NCI-H1417 treated with DMSO at 0.1 percent for 48 hours (cell line): ENCODE measurements around the gene BRD1.

ENCODE experiments used
- DNase-seq: peaks from one replicate; lab custom pipeline; 2025; lab: John Stamatoyannopoulos, UW

BRD1 gene

DNA sequence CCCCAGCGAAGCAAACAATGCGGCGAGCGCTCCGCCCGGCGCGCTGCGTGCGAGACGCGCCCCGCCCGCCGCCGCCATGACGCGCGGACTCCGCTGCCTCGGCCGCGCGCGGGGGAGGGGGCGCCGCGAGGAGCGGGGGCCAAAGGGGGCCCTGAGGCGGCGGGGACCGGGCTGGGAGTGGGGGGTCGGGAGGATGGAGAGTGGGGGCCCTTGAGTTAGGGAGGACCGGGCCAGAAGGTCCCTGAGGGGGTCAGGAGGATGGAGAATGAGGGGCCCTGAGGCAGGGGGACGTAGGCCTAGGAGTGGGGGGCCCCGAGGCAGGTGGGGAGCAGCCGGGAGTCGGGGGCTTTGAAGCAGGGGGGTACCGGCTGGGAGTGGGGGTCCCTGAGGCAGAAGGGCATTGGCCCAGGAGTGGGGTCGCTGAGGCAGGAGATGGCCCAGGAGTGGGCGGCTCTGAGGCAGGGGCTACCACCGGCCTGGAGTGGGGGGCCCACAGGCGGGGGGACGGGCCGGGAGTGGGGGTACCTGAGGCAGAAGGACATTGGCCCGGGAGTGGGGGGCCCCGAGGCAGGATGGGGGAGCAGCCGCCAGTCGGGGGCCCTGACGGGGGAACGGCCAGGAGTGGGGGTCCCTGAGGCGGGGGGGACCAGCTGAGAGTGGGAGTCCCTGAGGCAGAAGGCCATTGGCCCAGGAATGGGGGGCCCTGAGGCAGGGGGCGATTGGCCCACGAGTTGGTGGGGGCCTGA lies at the start of gene BRD1:
BRD1 (minus strand) TSS at position 21 of the 746 bp plus-strand sequence. CDS start 3,556 bp downstream, outside the sequence.
- DNase-seq, result no peak

DNA sequence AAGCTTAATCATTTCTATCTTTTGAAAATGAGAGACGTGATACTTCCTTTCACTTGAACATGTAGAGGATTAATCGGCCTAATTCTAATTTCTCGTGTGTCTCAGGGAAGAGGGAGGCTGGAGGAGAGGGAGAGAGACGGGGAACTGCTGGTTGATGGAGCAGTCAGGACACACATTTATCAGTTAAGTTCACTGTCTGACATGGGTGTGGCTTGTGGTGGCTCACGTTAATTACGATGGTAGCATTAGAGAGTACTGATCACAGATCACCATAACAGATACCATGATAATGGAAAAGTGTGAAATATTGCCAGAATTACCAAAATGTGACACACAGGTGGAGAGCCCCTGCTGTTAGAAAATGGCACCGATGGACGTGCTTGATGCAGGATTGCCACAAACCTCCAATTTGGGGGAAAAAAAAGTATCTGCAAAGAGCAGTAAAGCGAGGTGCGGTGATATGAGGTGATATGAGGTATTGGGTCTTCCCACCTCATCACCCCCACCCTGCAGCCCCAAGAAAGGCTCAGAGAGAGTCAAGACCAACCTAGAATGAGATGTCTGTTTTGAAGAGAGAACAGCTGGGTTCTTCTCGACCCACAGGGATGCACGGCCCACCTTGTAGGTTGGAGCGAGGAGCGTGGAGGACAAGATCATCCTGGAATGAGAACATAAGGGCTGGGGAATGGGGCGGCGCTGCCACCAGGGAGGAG lies 45.7 kb upstream of the BRD1 start:
- DNase-seq, result no peak

DNA sequence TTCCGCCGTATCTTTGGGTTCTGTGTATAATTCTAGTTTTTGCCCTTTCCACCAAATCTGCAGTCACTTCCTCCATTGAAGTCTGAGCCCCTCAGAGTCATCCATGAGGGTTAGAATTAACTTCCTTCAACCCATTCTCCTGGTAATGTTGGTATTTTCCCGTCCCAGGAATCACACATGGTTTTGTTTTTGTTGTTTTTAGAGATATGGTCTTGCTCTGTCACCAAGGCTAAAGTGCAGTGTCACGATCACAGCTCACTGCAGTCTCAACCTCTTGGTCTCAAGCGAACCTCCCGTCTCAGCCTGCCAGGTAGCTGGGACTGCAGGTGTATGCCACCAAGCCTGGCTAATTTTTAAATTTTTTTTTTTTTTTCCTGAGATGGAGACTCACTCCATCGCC lies 44.7 kb upstream of the BRD1 start:
- no peak for DNase-seq

DNA sequence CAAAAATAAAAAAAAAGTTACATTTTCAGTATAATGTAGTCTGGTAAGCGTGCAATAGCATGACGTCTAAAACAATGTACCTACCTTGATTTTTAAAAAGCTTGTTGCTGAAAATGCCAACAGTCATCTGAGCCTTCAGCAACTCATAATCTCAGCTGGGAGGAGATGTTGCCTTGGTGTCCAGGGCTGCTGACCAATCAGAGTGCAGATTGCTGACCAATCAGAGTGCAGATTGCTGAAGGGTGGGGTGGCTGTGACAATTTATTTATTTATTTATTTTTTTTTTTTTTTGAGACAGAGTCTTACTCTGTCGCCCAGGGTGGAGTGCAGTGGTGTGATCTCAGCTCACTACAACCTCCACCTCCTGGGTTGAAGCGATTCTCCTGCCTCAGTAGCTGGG lies 43.8 kb upstream of the BRD1 start:
- no peak for DNase-seq

DNA sequence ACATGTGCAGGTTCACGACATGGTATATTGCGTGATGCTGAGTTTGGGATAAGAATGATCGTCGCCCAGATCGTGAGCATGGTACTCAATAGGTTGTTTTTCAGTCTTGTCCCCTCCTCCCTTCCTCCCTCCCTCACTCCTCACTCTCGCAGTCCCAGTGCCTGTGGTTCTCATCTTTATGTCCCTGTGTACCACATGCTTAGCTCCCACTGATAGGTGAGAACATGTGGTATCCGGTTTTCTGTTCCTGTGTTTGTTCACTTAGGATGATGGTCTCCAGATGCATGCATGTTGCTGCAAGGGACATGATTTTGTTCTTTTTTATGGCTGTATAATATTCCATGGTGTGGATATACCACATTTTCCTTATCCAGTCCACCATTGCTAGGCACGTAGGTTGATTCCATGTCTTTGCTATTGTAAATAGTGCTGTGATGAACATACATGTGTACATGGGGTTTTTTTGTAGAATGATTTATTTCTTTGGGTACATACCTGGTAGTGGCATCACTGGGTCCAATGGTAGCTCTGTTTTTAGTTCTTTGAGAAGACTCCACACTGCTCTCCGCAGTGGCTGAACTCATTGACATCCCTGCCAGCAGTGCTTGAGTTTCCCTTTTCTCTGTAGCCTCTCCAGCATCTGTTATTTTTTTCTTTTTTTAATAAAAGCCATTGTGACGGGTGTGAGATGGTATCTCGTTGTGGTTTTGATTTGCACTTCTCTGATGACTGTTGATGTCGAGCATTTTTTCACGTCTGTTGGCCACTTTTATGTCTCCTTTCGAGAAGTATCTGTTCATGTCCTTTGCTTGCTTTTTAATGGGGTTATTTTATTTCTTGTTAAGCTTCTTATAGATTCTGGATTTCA lies 42.4 kb upstream of the BRD1 start:
- no peak for DNase-seq

DNA sequence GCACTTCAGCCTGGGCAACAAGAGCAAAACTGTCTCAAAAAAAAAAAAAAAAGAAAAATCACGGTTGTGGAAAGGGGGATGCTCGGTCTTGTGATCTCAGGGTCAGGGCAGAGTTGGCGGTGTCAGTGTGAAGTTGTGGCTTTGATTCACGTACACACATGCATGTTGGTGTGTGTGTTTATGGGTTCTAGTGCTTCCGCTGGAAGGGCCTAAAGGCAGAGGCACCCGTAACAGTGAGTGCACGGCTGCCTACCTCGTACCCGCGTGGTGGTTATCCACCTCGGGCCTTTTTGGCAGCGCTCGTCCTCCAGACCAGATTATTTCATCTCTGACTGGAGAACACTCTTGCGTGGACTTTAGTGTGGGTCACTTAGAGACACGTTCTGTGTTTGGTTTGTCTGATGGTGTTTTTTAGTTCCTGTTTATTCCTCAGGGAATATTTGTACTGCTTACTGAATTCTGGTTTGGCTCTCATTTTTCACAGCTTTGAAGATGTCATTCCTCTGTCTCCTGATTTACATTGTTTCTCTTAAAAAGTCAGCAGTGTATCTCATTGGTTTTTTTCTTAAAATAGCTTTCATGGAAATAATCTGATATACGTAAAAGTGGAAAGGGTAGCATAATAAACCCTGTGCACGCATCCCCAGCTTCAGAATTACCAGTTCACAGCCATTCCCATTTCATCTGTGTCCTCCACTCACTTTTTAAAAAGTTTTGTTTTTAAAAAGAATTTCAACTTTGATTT lies 41.6 kb upstream of the BRD1 start:
- DNase-seq, result no peak

DNA sequence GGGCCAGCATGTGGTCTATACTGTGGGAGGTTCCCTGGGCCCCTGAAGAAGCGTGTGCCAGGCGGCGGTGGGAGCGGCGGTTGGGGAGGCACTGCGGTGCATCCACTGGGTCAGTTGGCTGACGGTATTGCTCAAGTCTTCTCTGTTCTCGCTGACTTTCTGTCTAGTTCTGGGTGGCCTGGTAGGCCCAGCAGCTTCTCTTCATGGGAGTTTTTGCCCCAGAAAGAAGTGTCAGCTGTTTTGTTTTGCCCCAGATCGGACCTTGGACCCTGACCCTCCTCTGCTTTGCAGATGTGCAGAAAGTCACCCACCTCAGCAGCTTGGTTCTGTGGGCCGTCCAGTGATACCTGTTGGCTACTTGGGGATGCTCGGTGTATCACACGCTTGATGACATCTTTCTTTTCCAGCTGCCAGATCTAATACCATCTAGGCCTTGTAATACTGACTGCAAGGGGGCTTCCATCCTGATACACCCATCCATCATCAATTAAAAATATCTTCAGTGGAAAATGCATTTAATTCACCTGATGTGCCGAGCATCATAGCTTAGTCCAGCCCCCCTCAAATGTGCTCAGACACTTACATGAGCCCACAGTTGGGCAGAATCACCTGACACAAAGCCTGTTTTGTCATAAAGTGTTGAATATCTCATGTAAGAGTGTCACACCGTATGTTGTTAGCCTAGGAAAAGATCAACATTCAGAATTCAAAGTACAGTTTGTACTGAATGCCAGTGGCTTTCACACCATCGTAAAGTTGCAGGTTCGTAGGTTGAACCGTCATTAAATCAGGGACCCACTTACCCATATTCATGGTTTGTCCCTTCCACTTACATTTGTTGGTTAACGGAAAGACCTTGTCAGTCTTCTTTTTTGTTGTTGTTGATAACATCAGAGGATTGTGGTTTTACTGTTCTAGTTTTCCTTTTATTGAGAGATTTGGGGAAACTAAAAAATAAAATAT lies 39.9 kb upstream of the BRD1 start:
- no peak for DNase-seq

DNA sequence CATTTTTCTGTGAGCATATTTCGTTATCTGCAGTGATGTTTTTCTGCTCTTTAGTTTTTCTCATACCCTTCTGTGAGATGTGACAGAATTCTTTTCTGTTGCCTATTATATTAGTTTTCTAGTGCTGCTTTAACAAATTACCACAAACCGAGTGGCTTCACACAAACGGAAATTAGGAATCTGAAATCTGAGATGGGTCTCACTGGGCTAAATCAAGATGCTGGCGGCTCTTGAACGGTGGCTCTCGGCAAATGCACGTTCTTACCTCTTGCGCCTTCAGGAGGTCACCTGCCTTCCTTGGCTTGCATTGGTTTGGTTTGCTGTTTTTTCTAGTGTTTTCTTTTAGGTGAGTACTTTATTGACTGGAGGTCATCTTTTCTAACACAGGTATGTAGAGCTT lies 39.0 kb upstream of the BRD1 start:
- no peak for DNase-seq

DNA sequence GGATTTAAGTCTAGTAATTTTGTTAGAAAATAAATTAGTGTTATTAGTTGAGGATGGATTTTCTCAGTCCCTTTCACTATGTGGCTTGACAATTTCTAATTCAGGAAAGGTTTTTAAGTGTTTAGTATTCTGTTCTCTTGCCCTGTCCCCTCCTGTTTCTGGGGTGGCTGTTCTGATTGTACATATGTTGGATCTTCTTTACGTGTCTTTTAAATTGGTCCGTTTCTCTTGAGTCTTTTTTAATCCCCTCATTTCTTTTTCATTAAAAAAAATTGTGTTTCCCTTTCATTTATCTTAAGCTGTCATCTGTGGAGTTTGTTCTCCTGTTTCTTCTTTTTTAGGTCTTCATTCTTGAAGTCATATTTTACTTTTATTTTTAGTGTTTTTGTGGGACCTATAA lies 38.5 kb upstream of the BRD1 start:
- DNase-seq, result no peak

DNA sequence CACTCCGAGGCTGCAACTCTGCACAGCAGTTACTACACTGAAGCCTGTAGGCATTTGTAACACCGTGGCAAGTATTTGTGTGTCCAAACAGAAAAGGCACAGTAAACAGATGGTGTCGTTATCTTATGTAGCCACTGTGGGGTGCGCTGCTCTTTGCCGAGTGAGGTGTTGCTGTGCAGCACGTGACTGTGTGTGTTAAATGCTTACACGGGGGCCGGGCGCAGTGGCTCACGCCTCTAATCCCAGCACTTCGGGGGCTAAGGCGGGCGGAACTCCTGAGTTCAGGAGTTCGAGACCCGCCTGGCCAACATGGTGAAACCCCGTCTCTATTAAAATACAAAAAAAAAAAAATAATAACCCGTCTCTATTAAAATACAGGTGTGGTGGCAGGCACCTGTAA lies 37.5 kb upstream of the BRD1 start:
- DNase-seq, result no peak

DNA sequence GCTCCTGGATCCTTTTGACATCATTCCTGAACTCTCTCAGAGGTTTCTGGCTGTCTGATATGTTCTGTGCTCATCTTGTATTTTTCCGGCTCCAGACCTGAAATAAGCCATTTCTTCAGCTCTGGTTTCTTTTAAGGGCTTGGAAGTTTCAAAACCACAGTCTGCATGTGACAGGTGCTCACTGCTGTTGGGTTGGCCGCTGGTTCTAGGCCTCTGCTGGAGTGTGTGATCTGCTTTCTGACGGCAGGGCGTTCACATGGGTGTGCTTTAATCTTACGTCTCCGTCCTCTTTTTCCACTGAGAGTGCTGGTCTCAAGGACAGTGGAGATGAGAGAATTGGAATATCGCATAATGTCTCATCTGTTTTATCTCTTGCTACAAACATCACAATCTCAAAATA lies 36.3 kb upstream of the BRD1 start:
- DNase-seq, result no peak

DNA sequence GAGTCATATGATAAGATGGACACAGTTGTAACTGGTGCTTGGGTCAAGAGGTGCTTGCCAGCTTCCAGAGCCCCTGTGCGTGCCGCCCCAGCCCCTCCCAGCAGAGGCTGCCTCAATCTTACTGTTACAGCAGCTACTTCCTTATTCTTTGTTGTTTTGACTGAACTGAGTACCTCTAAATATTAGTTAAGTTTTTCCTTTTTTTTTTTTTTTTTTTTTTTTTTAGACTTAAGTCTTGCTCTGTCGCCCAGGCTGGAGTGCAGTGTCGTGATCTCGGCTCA lies 34.8 kb upstream of the BRD1 start:
- no peak for DNase-seq

DNA sequence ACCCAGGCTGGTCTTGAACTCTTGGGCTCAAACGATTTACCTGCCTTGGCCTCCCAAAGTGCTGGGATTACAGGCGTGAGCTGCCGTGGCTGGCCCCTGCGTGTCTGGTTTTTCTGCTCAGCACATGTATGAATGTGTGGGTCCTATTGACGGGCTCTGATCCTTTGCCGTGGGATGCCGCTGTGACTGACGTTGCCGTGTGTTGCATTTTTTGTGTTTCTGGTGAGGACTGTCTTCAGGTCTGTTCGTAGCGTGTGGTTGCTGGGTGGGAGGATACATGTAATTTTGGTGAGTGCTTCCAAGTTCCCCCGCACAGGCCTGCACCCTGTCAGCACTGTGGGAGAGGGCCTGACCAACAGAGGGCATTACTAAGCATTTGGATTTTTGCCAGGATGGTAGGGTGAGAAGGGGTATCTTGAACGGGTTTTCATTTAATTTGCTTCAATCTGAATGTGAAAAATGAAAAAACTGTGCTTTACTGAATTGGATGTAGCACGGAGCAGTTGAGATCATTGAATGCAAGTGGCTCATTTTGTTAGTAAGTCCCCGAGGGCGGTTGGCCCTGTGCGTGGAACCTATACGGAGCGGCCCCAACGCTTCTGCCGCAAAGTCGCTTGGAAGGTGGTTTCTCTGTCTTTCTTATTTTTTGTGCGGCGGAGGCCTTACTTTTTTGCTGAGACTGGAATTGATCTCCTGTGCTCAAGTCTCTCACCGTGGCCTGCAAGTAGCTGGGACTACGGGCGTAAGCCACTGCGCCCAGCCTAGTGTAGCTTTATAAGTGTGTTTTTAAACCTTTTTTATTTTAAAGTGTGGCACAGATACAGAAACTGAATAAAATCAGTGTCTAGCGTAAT lies 34.2 kb upstream of the BRD1 start:
- DNase-seq, result no peak

DNA sequence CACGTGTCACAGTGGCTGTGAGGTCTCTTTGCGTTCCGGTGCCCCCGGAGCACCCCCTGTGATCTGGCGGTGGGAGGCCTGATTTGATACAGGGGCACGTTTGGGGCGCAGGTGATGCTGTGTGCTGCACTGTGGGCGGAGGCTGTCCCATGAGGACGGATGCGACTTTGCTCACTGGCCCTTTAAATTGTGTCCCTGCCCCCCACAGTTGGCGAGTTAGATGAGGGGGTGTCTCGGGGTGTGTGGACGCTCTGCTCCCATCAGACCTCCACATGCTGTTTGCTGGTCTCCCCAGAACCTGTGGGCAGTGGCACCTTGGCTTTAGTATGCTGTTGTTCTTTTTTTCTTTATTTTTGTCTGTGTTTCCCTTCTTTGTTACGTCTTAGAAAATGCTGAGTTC lies 31.2 kb upstream of the BRD1 start:
- DNase-seq, result no peak

DNA sequence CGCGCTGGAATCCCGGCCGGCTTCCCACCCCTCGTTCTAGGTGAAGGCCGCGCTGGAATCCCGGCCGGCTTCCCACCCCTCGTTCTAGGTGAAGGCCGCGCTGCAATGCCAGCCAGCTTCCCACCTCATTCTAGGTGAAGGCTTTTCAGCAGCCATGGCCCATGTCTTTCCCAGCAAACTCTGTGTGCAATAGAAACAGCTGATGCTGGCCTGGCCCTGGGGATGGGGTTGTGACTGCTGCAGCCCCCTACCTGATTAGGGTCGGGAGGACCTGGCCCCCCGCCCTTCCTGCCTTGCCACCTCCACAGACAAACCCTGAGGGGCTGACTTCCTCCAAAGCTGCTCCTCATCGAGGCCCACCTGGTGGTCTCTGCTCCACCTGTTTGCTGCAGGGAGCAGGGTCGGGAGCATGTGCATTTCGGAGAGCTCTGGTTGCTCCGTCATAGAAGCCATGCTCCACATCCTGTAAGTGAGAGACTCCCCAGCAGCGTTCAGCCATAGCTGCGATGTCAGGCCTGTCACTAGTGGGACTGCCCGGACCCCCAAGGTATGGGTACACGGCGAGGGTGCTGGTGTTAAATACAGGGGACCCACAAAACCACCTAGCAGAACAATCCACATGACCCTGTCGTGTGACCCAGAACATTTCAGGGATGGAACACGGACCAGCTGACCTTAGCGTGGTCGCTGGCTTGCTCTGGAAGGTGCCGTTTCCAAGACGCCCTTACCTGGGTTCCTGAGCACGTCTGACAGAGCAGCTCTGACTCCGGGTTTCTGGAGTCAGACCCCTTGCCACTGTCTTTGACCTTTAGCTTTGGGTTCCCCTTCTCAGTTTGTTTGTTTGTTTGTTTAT lies 29.3 kb upstream of the BRD1 start:
- DNase-seq, result no peak

DNA sequence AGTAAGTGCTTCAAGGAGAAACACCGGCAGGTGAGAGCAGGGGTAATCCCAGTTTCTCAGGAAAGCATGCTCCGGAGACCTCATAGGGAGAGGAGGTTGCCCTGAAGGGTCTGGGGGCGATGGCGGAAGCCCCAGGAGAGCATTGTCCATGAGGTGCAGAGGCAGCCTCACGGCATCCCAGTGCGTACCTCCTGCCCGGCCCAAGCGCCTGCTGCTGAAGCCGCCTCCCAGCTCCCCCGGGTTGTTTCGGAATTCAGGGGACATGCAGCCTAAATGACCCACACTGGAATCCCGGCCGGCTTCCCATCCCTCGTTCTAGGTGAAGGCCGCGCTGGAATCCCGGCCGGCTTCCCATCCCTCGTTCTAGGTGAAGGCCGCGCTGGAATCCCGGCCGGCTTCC lies 28.7 kb upstream of the BRD1 start:
- DNase-seq, result no peak

DNA sequence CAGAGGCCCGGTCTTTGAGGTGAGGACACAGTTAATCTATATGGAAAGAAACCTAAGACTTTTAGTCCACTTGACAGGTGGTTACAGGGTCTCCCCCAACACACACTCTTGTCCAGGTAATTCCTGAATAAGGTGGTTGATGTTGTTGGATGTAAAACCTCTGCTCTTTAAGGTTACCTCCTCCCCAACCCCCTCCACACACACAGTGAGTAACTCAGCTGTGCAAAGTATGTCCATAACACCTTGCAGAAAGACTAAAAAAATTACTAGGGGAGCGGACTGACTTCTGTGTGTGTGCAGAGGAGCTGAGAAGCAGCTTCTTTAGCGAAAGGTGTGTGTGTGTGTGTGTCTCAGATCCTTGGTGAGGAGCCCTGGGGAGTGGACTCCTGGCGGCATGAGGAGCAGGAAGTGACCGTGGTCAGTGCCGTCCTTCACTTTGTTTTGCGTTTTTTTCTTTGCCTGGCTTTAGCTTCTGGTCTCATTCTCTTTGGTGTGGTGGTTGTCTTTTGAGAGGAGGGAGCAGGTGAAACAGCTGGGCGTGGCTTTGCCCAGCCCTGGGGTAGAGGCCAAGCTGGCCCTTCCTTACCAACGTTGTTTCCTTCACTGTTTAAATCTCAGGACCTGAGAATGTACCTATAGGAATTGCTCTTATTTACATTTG lies 27.7 kb upstream of the BRD1 start:
- no peak for DNase-seq

DNA sequence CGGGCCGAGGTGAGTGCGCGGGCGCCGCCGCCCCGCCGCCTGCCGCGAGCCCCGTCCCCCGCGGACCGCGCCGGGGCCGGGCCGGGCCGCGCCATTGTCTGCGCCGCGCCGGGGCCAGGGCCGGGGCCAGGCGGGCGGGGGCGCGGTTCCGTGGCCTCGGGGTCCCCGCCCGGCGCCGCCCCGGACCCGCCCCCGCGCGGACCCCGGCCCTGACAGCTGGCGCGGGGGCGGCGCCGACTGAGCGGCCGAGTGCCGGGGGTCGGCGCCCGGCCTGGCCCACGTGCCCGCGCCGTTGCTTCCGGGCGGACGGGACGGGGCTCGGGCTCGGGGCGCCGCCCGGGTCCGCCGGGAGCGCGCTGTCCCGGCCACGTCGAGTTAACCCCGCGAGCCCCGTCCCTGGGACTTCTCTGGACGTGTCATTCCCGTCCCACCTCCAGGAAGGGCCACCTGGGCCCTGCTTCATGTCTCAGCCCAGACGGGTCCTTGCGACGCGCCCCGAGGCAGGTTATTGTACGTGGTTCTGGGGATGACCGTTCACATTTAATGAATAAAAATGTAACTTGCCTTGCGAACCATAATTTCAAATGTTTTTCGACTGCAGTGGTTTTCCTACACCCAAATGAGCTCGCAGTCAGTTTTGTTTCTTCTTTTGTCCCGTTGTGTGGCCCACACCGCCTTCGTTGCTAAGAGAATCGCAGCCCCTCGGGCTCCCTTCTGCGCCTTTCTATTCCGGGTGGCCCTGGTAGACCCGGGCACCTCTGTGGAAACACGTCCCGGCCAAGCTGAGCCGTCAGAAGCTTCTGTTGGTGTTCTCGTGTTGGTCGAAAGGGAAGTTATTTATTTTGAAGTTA lies 26.5 kb upstream of the BRD1 start:
- no peak for DNase-seq
